ENCODE results near the gene ZDHHC7.

ZDHHC7 gene

GRCh38 chr16:85026703-85027102 lies 15.4 kb upstream of the ZDHHC7 start:
- no peak for DNase-seq (ENCODE audit: low read depth, low spot score)
- H3K27ac ChIP-seq = peak overlapping the region; percentile 49

- no peak overlapping the region for H3K27ac ChIP-seq
- DNase-seq (ENCODE audit: low read depth, low spot score) = no peak
Observed at GRCh38 chr16:85025781-85026653, 14.7 kb upstream of the ZDHHC7 start.

GRCh38 chr16:85019659-85020245 lies 8.4 kb upstream of the ZDHHC7 start:
- DNase-seq (ENCODE audit: low read depth, low spot score) = no peak
- H3K27ac ChIP-seq = no peak overlapping the region

DNA sequence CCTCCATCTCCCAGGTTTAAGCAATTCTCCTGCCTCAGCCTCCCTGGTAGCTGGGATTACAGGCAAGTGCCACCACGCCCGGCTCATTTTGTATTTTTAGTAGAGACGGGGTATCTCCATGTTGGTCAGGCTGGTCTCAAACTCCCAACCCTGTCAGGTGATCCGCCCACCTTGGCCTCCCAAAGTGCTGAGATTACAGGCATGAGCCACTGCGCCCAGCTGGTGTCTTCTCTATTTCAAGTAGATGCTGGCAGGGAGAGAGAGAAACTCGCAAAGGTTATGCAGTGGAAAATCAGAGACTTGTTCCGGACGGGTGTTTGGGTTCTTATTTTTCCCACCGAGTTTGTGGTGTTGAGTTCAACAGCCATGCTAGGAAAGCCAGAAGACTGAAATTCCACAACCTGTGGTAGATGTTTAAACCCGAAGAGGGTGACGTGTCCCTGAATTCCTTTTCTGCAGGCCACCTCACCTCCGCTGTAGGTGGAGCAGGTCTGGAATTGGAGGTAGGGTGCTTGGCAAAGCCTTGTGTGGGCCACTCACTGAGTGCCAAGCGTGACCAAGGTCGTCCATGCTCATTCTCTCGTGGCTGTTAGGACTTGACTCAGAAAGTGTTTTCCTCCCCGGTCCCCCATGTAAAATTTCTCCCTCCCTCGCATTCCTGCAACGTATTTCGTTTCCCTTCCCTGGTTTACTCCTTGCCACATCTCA lies 7.3 kb upstream of the ZDHHC7 start:
- no peak overlapping the region for H3K27ac ChIP-seq
- DNase-seq (ENCODE audit: low read depth, low spot score) = no peak

- DNase-seq (ENCODE audit: low read depth, low spot score) = no peak
- H3K27ac ChIP-seq = no peak overlapping the region
Observed at GRCh38 chr16:85017633-85018032, 6.3 kb upstream of the ZDHHC7 start.

DNA sequence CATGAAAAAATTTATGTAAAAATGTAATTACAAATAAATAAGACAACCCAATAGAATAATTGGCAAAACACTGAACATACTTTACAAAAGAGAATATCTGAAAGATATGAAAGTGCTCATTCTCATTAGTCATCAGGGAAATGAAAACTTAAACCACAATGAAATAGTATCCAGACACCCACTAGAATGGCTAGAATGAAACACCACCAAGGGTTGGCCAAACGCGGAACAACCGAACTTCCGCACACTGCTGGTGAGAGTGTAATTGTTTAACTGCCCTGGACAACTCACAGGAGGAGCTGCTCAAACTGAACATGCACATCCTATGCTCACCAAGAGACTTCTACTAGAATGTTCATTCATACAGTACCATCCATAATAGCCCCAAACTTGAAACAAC lies 5.8 kb upstream of the ZDHHC7 start:
- no peak for DNase-seq (ENCODE audit: low read depth, low spot score)
- H3K27ac ChIP-seq = no peak overlapping the region

DNA sequence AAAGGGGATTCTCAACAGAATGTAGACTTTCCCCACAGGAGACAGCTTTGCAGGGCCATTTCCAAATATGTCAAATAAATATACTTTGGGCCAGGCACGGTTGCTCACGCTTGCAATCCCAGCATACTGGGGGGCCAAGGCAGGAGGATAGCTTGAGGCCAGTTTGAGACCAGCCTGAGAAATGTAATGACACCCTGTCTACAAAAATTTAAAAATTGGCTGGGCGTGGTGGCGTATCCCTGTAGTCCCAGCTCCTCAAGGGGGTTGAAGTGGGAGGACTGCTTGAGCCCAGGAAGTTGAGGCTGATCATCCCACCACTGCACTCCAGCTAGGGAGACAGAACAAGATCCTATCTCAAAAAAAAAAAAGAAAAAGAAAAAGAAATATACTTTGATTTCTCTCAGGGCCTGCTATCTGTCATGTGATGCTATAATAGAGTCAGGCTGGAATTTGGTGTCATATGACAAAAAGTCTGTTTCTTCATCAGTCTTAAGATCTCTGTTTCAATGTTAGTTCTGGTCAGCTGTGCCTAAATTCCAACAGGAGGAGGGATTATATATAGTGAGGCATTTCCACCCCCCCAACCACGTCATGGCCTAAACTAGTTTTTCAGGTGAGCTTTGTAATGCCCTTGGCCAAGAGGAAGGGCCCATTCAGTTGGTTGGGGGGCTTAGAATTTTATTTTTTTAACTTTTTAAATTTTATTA lies 4.3 kb upstream of the ZDHHC7 start:
- H3K27ac ChIP-seq = no peak overlapping the region
- no peak for DNase-seq (ENCODE audit: low read depth, low spot score)

DNA sequence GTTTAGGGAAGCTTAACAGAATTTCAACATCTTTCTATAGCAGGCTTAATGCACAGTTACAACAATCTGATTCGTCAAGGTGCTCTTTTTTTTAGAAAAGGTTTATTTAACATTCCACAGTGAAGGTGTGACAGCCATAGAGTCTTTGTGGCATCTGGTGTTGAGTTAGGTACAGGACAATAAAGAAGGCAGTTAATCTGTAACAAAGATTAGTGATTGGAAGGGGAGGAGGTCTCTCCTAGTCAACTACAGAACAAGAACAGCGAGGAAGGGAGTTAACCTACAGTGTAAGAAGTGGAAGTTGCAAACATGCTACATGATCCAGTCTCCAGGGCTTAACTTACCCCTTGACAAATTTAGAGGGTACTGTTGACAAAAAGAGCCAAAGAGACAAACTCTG lies 3.0 kb upstream of the ZDHHC7 start:
- no peak for DNase-seq (ENCODE audit: low read depth, low spot score)
- H3K27ac ChIP-seq = no peak overlapping the region

DNA sequence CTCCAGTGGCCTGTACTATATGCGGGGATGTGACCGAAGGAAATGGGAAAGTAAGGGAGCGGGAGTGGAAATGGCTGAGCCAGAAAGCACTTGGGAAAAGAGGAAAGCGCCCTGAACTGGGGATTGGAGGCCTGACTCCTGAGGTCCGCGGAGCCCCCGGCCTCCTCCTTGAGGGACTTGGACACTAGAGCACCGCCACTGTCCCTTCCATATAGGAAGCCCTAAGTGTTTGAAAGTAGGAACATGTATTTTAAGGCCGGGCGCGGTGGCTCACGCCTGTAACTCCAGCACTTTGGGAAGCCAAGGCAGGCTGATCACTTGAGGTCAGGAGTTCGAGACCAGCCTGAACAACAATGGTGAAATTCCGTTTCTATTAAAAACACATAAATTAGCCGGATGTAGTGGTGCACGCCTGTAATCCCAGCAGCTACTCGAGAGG lies 530 bp upstream of the ZDHHC7 start:
- no peak for DNase-seq (ENCODE audit: low read depth, low spot score)
- H3K27ac ChIP-seq = peak overlapping the region; percentile 87

- peak overlapping the region; percentile 87 for H3K27ac ChIP-seq
- DNase-seq (ENCODE audit: low read depth, low spot score) = no peak
Observed at GRCh38 chr16:85010446-85010930, 847 bp downstream of the ZDHHC7 start.

DNA sequence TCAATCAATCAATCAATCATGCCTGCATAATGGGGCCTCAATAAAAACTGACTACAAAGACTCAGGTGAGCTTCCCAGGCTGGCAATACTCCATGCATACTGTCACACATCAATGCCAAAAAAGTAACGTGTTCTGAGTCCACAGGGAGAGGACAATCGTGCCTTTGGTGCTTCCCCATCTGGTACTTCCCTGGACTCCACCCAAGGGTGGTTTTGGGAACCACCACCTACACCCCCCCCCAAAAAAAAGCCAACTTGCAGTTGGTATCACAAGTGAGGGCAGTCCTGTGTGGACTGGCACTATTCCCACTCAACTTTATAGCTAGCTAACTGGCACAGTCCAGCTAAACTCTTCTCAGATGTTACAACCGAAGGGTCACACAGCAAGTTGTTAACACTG lies 3.1 kb downstream of the ZDHHC7 start:
- H3K27ac ChIP-seq = no peak overlapping the region
- DNase-seq (ENCODE audit: low read depth, low spot score) = no peak

GRCh38 chr16:85007496-85008214 lies 3.7 kb downstream of the ZDHHC7 start:
- no peak for DNase-seq (ENCODE audit: low read depth, low spot score)
- no peak overlapping the region for H3K27ac ChIP-seq

DNA sequence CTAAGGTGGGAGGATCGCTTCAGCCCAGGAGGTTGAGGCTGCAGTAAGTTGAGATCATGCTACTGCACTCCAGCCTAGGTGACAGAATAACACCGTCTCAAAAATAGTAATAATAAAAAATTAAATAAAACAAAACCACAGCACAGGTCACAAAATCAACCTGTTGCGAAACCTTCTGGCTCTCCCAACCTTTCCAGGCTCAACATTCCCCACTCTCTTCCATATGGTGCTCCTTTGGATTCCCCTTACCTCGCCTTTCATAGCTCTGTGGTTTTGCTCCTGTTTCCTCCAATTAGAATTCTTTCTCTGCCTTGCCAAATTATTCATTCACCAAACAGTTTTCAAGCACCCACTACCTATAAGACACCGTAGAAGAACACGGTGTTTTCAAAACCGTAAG lies 4.7 kb downstream of the ZDHHC7 start:
- DNase-seq (ENCODE audit: low read depth, low spot score) = no peak
- H3K27ac ChIP-seq = no peak overlapping the region

DNA sequence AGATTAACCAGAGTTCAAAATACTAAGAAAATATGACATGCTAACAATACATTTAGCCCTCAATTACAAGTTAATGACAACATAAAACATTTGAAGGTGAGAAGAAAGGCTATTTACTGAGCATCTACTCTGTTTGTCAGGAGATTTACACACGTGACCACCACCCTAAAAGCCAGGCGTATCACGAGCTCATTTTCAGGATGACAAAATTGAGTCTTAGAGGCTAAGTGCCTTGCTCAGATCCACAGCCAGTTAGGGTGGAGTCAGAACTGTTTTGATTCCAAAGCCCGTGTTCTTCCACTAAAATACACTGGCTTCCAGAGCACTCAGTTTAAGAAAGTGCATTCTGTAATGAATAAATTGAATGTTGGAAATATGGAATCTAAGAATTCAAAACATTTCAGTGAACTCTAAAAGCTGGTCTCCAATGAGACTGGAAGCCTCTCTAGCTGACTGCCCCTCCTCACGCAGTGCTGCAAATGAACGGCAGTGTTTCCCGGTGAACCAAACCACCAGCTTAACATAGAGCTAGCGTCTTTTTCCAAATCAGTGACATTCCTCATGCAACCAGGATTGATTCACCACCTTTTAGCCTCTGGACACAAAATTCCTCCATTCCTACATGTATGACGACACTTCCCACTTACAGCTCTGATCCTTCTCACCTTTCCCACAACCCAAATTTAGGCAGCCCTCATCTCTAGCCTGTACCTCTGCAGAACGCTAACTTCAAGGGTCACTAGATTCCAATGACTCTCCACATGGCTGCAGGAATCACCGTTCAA lies 5.9 kb downstream of the ZDHHC7 start:
- peak overlapping the region; percentile 98 for H3K27ac ChIP-seq
- no peak for DNase-seq (ENCODE audit: low read depth, low spot score)

- H3K27ac ChIP-seq = peak overlapping the region; percentile 98
- no peak for DNase-seq (ENCODE audit: low read depth, low spot score)
Observed at GRCh38 chr16:85004587-85005205, 6.6 kb downstream of the ZDHHC7 start.

DNA sequence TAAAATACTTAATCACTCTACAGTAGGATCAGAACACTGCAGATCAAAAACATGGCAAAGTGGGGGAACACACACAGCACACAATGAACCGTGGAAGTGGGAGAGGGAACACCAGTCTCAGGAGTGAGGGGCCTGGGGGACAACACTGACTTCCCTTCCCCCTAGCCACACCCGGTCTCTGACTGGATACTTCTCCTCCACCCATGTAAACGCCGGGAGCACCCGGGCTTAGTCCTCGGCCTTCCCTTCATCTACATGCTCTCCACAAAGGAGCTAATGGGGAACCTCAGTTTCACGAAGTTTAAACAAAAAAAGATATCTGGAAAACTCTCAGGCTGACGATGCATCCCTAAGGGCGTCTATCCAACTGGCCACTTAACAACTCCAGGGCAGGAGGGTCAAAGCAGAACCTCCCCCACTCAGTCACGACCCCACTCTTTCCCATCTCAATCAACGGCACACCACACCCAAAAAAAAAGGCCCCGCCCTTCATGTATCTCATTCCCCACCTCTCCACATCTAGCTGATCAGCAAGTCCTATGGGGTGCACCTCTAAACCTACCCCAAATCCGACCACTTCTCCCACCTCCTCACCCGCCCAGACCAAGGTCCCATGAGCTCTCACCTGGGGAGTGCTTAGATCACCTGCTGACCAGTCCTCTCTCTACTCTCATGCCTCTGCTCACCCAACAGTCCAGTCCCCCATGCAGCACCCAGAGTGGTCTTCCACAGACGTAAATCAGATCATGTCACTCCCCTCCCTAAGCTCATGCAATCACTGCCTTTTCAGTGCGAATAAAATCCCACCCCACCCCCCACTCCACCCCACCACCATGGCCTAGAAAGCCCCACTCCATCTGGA lies 7.4 kb downstream of the ZDHHC7 start:
- peak overlapping the region; percentile 98 for H3K27ac ChIP-seq
- no peak for DNase-seq (ENCODE audit: low read depth, low spot score)

DNA sequence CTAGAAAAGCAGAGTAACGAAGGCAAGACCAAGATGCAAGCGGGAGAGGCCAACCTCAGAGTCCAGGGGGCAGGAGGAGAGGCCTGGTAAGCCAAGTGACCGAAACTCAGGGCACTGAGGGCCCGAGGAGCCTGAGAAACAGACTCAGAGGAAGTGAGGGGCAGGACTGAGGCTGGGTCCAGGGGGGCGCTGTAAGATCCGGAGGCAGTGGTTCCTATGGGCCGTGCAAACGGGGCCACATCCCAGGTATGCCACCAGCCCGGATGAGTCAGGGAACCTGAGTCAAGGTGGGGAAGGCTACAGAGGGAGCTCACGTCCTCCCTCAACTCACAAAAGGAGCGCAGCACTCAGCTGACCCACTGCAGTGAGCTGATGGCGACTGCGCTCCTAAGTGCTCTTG lies 8.3 kb downstream of the ZDHHC7 start:
- peak overlapping the region; percentile 98 for H3K27ac ChIP-seq
- no peak for DNase-seq (ENCODE audit: low read depth, low spot score)

DNA sequence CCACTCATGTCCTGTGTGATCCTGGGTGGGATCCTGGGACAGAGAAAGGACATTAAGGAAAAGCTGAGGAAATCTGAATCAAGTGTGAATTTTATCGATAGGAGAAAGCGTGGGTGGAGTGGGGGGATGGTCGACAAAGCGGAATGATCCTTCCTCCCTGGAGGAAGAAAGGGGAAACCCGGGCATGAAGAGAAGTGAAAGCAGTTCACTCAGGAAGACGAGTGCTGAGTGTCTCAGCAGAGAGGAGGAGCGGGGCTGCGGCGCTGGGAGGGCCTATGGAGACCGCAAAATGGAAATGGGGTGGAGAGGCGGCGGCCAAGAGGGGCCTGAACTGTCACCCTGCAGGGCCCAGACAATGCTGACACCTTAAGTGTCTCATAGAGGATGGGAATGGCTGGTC lies 8.7 kb downstream of the ZDHHC7 start:
- H3K27ac ChIP-seq = peak overlapping the region; percentile 98
- no peak for DNase-seq (ENCODE audit: low read depth, low spot score)

Data from epithelial cell of prostate (primary cell).